DOHH2 (cell line): ENCODE data around the gene ARL6IP1.

Source experiments
- CTCF ChIP-seq: fragments of 200-600 bp; sonication (generic); IDR thresholded peaks from one replicate; pipeline ENCODE4 v1.5.1; 2014; ENCODE audit warnings: antibody characterized with exemption, mild to moderate bottlenecking, low read depth, low read length; ENCODE audit not compliant: poor library complexity, severe bottlenecking
- EZH2phosphoT487 ChIP-seq: fragments of 200-600 bp; sonication (generic); IDR thresholded peaks from 2 replicates; pipeline ENCODE4 v1.6.1; 2017; ENCODE audit warnings: borderline replicate concordance, mild to moderate bottlenecking, antibody characterized with exemption, low read length, moderate library complexity, mixed read lengths

- TF ChIP-seq CTCF: no peak
- no peak for TF ChIP-seq EZH2phosphoT487
These were observed 12.4 kb downstream of the ARL6IP1 start for GRCh38 chr16:18788828-18789514.
